HG03571 (cell line): ENCODE measurements around the gene CHST8.

Source experiments
- ATAC-seq: cut with Tn5 transposase; IDR thresholded peaks from one replicate; pipeline ENCODE4 v1.9.1; 2021; ENCODE audit not compliant: unreplicated experiment

The CHST8 gene

GRCh38 chr19:33763633-33764371, 142.0 kb downstream of the CHST8 start:
- ATAC-seq, result no peak

- no peak for ATAC-seq
Observed at GRCh38 chr19:33766623-33767022, 144.9 kb downstream of the CHST8 start.

DNA sequence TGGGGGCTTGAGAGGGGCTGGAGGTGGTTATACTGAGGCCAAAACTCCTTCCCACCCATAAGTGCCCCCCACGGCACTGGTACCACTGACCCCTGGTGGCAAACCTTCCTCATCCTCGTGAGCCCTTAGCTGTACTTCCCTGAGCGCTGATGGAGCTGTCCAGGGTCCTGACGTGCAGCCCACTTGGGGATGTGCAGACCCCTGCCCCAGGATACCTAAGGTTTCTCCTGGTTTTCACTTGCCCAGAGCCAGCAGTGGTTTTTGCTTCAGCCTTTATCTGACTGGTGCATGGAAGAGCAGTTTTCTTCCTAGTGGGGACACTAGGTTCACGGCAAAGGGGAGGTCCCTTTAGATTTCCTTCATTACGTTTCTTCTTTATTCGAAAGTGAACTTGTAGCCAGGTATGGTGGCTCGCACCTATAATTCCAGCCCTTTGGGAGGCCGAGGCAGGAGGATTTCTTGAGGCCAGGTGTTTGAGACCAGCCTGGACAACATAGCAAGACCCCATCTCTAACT, 146.2 kb downstream of the CHST8 start:
- ATAC-seq, result no peak

DNA sequence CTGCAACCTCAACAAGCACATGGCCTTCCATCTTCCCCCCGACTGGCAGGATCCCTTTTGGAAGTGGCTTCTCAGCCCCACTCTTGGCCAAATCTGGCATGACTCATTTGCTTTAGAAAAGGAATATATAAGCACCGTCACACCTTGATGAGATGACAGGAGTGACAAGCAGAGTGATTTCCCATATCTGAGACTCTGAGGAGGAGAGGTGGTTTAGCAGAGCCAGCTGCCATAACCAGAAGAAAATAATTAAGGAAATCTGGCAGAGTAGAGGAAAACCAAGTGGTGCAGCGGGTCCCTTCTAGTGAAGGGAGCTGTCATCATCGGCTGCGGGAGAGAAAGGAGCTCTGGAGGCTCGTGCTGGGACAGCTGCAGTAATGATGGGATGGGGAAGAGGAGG, 147.5 kb downstream of the CHST8 start:
- no peak for ATAC-seq

GRCh38 chr19:33770107-33770506, 148.4 kb downstream of the CHST8 start:
- ATAC-seq, result no peak

DNA sequence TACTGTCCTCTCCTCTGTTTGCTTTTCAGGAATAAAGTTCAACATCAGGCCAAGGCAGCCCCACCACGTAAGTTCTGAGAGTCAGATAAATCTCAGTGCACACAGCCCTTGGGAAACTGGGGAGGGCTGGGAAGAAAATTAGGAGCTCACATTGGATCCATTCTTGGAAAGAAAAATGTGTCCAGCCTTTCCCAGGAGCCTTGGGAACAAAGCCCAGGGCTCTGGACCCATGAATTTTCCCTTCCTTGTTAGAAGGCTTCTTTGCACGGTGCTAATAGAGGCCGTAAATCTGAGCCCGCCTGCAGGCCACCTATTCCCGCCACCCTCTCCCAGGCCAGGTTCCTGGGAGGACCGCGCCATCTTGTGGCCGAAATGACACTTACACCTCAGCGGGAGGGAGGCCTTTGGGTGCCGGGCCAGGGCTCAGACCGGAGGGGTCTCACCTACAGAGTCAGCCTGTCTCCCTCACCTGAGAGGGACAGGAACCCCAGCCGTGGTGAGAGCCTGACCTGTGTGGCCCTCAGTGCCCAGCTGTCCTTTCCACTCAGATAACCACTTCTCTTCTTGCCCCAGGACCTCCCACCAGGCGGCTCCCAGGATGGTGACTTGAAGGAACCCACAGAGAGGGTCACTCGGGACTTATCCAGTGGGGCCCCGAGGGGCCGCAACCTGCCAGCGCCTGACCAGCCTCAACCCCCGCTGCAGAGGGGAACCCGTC, 149.8 kb downstream of the CHST8 start:
- ATAC-seq, result no peak

GRCh38 chr19:33772102-33772857, 150.5 kb downstream of the CHST8 start:
- no peak for ATAC-seq

- no peak for ATAC-seq
Observed at GRCh38 chr19:33772858-33773180, 151.1 kb downstream of the CHST8 start.

DNA sequence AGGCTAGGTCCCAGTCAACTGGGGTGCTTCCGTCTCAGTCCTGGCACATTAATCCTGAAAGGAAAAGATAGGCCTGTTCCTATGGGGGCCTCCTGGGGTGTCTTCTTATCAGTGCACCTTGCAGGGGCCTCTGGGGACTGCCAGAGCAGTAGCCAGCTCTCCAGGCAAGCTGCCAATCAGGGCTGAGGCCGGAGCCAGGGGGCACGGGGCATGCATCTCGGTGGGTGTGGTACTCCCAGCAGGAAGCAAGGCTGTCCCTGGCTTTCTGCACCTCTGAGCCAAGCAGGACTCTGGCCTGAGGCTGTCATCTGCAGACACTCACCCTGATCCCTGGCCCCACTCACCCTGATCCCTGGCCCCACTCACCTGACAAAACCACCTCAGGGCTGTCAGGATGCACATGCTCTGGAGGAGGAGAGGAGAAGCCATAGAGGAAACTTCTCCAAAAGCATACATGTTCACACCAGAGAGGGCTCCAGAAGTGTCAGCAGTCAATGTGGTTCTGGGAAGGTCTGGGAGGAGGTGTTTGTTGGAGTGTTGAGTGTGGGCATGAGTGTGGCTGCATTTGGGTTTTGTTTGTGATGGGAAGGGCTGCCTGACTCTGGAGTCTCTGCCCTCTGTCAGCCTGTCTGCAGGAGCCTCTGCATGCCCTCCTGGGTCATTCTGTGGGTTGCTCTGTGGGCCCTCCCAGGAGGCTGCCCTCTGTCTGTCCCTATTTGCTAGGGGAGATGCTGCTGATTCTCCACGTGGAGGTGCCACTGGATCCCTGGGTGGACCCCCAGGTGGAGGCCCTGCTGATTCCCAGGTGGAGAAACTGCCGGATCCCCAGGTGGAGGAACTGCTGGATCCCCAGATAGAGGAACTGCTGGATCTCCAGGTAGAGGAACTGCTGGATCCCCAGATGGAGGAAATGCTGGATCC, 152.2 kb downstream of the CHST8 start:
- no peak for ATAC-seq

DNA sequence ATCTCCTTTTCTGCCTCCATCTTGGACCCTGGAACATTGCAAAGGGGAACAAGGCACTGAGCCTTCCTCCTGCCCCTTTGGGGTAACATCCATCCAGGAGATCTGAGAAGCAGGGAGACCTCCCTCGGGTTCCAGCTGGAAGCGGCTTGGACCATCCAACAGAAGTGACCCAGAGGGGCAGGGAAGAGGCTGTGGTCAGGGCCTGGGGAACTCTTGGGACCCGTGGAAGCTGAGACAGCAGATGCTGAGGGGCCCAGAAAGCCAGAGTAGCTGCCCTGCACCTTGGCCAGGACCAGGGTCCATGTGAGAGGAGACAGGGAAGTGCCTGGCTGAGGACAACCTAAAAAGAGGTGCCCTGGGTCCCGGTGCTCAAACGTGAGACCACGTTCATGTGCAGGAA, 153.0 kb downstream of the CHST8 start:
- ATAC-seq, result no peak

DNA sequence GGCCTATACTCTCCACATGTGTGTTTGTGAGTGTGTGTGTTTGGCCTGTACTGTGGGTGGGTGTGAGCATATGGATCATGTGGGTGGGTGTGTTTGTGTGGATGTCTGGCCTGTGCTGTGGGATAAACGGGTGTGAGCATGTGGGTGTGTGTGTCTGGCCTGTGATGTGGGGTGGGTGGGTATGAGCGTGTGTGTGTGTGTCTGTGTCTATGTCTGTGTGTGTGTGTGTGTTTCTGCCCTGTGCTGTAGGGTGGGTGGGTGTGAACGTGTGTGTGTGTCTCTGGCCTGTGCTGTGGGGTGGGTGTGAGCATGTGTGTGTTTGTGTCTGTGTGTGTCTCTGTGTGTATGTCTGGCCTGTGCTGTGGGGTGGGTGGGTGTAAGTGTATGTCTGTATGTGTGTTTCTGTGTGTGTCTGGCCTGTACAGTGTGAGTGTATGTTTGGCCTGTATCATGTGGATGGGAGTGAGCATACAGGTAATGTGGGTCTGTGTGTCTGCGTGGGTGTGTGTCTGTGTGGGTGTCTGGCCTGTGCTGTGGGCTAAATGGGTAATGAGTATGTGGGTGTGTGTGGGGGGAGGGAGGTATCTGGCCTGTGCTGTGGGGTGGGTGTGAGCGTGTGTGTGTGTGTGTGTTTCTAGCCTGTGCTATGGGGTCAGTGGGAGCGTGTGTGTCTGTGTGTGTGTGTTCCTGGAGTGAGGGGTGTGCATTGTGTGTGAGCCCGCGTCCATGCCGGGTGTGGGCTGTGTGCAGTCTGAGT, 154.2 kb downstream of the CHST8 start:
- no peak for ATAC-seq

DNA sequence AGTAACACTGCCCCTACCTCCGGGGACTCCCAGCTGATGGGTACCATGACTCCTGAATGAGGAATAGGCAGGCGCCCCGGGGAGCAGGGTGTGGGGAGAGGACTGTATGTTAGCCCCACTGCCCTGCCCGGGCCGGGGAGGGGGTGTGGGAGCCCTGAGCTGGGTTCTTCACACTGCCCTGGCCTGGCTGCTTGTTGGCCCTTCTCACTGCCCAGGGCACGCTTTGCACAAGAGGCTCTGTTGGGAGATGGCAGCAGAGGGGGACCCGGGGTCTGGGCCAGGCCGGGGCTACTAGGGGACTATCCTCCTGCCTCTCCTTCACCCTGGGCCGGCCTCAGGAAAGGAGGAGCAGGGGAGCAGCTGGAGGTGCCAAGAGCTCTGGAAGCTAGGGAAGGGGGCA, 155.6 kb downstream of the CHST8 start:
- no peak for ATAC-seq

GRCh38 chr19:33777753-33778088, 156.0 kb downstream of the CHST8 start:
- no peak for ATAC-seq

DNA sequence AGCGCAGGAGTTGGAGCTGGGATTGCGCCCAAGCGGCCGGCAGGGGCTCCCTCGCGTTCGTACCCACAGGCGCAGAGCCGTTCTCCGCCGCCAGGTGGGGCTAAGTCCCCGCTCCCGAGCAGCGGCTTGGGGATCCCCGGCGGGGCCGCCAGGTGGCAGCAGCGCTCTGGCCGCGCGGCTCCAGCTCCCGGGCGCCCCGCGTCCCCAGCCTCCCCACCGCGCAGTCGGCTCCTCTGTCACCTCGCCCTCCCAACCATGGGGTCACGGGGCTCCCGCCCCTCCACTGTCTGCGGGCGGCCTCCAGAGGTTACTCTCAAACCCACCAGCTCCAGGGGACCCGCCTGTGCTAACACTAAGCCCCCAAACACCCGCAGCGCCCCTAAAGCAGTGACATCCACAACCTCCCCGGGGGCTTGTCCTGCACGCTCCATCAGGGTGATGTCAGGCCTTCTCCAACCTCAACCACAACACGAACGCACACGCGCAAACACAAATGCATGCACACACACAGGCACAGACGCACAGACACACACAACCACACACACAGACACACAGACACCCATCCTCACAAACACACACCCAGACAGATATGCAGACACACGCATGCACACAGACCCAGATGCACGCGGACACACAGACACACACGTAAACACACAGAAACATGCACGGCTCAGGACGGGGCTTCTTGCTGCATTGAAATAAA, 156.5 kb downstream of the CHST8 start:
- peak; percentile 70 for ATAC-seq

- ATAC-seq, result no peak
Observed at GRCh38 chr19:33779849-33780248, 158.1 kb downstream of the CHST8 start.

- ATAC-seq, result no peak
Observed at GRCh38 chr19:33780251-33780650, 158.5 kb downstream of the CHST8 start.

DNA sequence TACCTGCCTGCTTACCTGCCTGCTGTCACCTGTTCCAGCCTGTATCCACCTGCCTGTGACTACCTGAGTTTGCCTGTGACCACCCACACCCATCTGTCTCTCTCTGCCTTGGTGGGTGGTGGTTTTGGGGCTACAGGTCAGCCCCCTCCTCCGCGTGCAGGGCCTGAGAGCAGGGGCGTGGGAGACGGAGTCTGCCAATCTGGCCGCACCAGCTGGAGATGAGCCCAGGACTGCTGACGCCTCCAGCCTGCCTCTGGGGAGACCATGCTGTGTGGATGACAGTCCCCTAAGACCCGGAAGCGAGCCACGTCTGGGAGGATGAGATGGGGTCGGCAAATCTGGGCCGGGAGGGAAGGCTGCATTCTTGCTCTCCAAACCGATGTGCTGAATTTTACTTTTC, 159.0 kb downstream of the CHST8 start:
- ATAC-seq, result no peak

- no peak for ATAC-seq
Observed at GRCh38 chr19:33781415-33781935, 159.7 kb downstream of the CHST8 start.

DNA sequence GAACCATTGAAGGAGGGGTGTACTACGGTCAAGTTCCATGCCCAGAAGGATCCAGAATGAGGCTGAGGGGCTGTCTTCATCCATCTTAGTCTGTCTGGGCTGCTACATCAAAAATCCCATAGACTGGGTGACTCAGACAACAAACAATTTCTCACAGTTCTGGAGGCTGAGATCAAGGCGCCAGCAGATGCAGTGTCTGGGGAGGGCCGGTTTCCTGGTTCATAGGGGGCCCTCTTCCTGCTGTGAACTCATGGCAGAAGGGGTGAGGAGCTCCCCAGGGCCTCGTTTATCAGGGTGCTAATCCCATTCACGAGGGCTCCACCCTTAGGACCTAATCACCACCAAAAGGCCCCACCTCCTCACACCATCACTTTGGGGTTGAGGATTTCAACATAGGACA, 160.2 kb downstream of the CHST8 start:
- ATAC-seq, result no peak
